ENCODE data around the gene DCTN2. TPM values are rescaled to one million over a fixed set of nuclear protein-coding genes. Genes with fewer than 3 reads are reported as not detected.

Gene DCTN2
- polyA plus RNA-seq, 1 donor from 2014 or later = 369 TPM

- no peak overlapping the region for H3K4me3 ChIP-seq (ENCODE audit: low read length)
- no peak overlapping the region for H3K4me2 ChIP-seq (ENCODE audit: low read length)
- no peaks in the 10 kb centered on the region for H3K9me2 ChIP-seq (ENCODE audit: insufficient read depth, low read length)
- no peak overlapping the region for H3K9ac ChIP-seq (ENCODE audit: low read length)
- H2AFZ ChIP-seq (ENCODE audit: low read depth, low read length) = no peak overlapping the region
- H3K27ac ChIP-seq (ENCODE audit: low read length) = no peak overlapping the region
- no peaks in the 10 kb centered on the region for H3F3A ChIP-seq (ENCODE audit: insufficient read depth, low read length, poor library complexity, severe bottlenecking)
- peaks cover 3% of the 10 kb centered on the region for H3K36me3 ChIP-seq (ENCODE audit: insufficient read depth, low read length)
- no peaks in the 10 kb centered on the region for H3K79me2 ChIP-seq (replicated peaks; ENCODE audit: insufficient read depth, low read length)
- TF ChIP-seq TAF1 (IDR thresholded peaks at IDR 0.05; ENCODE audit: low read depth) (no peak), EP300 (conservative IDR thresholded peaks at IDR 0.05; ENCODE audit: poor library complexity, severe bottlenecking) (no peak), EZH2 (IDR thresholded peaks at IDR 0.05; ENCODE audit: borderline replicate concordance, insufficient read depth, low read length, poor library complexity, severe bottlenecking) (no peak), CTCF (IDR thresholded peaks at IDR 0.05; ENCODE audit: poor library complexity, severe bottlenecking) (no peak), RAD21 (conservative IDR thresholded peaks at IDR 0.05) (no peak), POLR2AphosphoS5 (IDR thresholded peaks at IDR 0.05) (no peak), MXI1 (conservative IDR thresholded peaks at IDR 0.05; ENCODE audit: poor library complexity, severe bottlenecking) (no peak), REST (IDR thresholded peaks at IDR 0.05; ENCODE audit: borderline replicate concordance) (no peak), SMC3 (conservative IDR thresholded peaks at IDR 0.05; ENCODE audit: poor library complexity) (no peak)
- H4K20me1 ChIP-seq (ENCODE audit: insufficient read depth) = no peaks in the 10 kb centered on the region
- no peaks in the 10 kb centered on the region for H3K27me3 ChIP-seq (ENCODE audit: insufficient read depth, low read depth, low read length)
- no peaks in the 10 kb centered on the region for H3K9me3 ChIP-seq (ENCODE audit: low read length)
Measured at GRCh38 chr12:57585156-57585555, 38.2 kb upstream of the DCTN2 start.

- H4K20me1 ChIP-seq (ENCODE audit: insufficient read depth) = no peaks in the 10 kb centered on the region
- H3K9me3 ChIP-seq (ENCODE audit: low read length) = no peaks in the 10 kb centered on the region
- no peak overlapping the region for H3K27ac ChIP-seq (ENCODE audit: low read length)
- H3K4me3 ChIP-seq (ENCODE audit: low read length) = no peak overlapping the region
- H3K27me3 ChIP-seq (ENCODE audit: insufficient read depth, low read depth, low read length) = no peaks in the 10 kb centered on the region
- no peaks in the 10 kb centered on the region for H3F3A ChIP-seq (ENCODE audit: insufficient read depth, low read length, poor library complexity, severe bottlenecking)
- no peaks in the 10 kb centered on the region for H3K79me2 ChIP-seq (replicated peaks; ENCODE audit: insufficient read depth, low read length)
- no peak overlapping the region for H3K9ac ChIP-seq (ENCODE audit: low read length)
- no peak overlapping the region for H2AFZ ChIP-seq (ENCODE audit: low read depth, low read length)
- H3K4me2 ChIP-seq (ENCODE audit: low read length) = no peak overlapping the region
- peaks cover 8% of the 10 kb centered on the region for H3K36me3 ChIP-seq (ENCODE audit: insufficient read depth, low read length)
- no peaks in the 10 kb centered on the region for H3K9me2 ChIP-seq (ENCODE audit: insufficient read depth, low read length)
- TF ChIP-seq TAF1 (IDR thresholded peaks at IDR 0.05; ENCODE audit: low read depth) (no peak), EZH2 (IDR thresholded peaks at IDR 0.05; ENCODE audit: borderline replicate concordance, insufficient read depth, low read length, poor library complexity, severe bottlenecking) (no peak), CTCF (IDR thresholded peaks at IDR 0.05; ENCODE audit: poor library complexity, severe bottlenecking) (no peak), EP300 (conservative IDR thresholded peaks at IDR 0.05; ENCODE audit: poor library complexity, severe bottlenecking) (no peak), RAD21 (conservative IDR thresholded peaks at IDR 0.05) (no peak), REST (IDR thresholded peaks at IDR 0.05; ENCODE audit: borderline replicate concordance) (no peak), POLR2AphosphoS5 (IDR thresholded peaks at IDR 0.05) (no peak), SMC3 (conservative IDR thresholded peaks at IDR 0.05; ENCODE audit: poor library complexity) (no peak)
Measured at GRCh38 chr12:57584690-57585089, 37.7 kb upstream of the DCTN2 start.

All from neural cell (in vitro differentiated cells).